H1 (cell line): ENCODE results near the gene CYREN. TPM values are rescaled to one million over a fixed set of nuclear protein-coding genes. Genes with fewer than 3 reads are reported as not detected.

Experiments
- CTCF ChIA-PET: fragments of 300-600 bp; sonication (Branson Sonifier 250); formaldehyde crosslinking; loops from one replicate; lab custom pipeline; 2021; ENCODE audit not compliant: partially characterized antibody; lab: Charles Lee
- POLR2A ChIA-PET: fragments of 300-600 bp; sonication (Branson Sonifier 250); formaldehyde crosslinking; loops from one replicate; lab custom pipeline; 2021; ENCODE audit warnings: inconsistent platforms; ENCODE audit not compliant: partially characterized antibody; lab: Charles Lee
- DNase-seq, 2 experiments: peaks; one replicate each; pipeline versions ENCODE4 v3.0.0 to v3.0.0-alpha.2; 2010 to 2022; ENCODE audit warnings: low spot score in 2 of 2, low read depth in 1 of 2, mixed read lengths in 1 of 2
- FAIRE-seq: peaks from 2 replicates; lab custom pipeline; 2011; peaks lifted over from hg19 to GRCh38; lab: Jason Lieb, UNC
- H2AFZ ChIP-seq: 2 replicates; pipeline ENCODE4 v1.8.1; 2012; ENCODE audit warnings: low read length, inconsistent platforms
- H2AK5ac ChIP-seq: 2 replicates; pipeline ENCODE4 v1.6.1; 2013; ENCODE audit warnings: low read depth, low read length
- H2BK120ac ChIP-seq: replicated peaks from 2 replicates; pipeline ENCODE3; 2013; ENCODE audit warnings: low read depth, low read length, inconsistent platforms
- H2BK12ac ChIP-seq: 2 replicates; pipeline ENCODE4 v1.6.1; 2013; ENCODE audit warnings: low read depth, low read length
- H2BK15ac ChIP-seq: 2 replicates; pipeline ENCODE4 v1.6.1; 2013; ENCODE audit warnings: low read length
- H2BK20ac ChIP-seq: 2 replicates; pipeline ENCODE4 v1.6.1; 2013; ENCODE audit warnings: low read length
- H2BK5ac ChIP-seq: 2 replicates; pipeline ENCODE4 v1.6.1; 2013; ENCODE audit warnings: low read depth, low read length
- H3K14ac ChIP-seq: 2 replicates; pipeline ENCODE4 v1.6.1; 2013; ENCODE audit warnings: inconsistent platforms; ENCODE audit not compliant: insufficient read length
- H3K18ac ChIP-seq: 2 replicates; pipeline ENCODE4 v1.6.1; 2013; ENCODE audit warnings: low read length; ENCODE audit errors: extremely low read depth
- H3K23ac ChIP-seq: 2 replicates; pipeline ENCODE4 v1.6.1; 2013; ENCODE audit warnings: inconsistent platforms; ENCODE audit not compliant: insufficient read length
- H3K23me2 ChIP-seq: 2 replicates; pipeline ENCODE4 v1.6.1; 2013; ENCODE audit warnings: low read depth, low read length
- H3K27ac ChIP-seq: 2 replicates; pipeline ENCODE4 v1.6.1; 2011; ENCODE audit warnings: low read depth, low read length, inconsistent platforms
- H3K27me3 ChIP-seq, 4 experiments: replicated peaks in 1 of 4; 1 replicate in 1 of 4; 2 replicates in 3 of 4; pipeline versions ENCODE4 v1.6.1 to v1.8.1; 2011 to 2013; ENCODE audit warnings: low read length in 3 of 4, mild to moderate bottlenecking in 3 of 4, inconsistent platforms in 2 of 4, mixed read lengths in 2 of 4, moderate library complexity in 1 of 4; ENCODE audit not compliant: control insufficient read depth in 3 of 4, insufficient read depth in 3 of 4; ENCODE audit errors: extremely low read depth in 1 of 4
- H3K36me3 ChIP-seq, 4 experiments: 2 replicates each; pipeline versions ENCODE4 v1.6.1 to v1.8.1; 2011 to 2013; ENCODE audit warnings: mild to moderate bottlenecking in 4 of 4, low read length in 3 of 4, moderate library complexity in 2 of 4, control low read depth in 1 of 4, inconsistent platforms in 1 of 4; ENCODE audit not compliant: insufficient read depth in 4 of 4, control insufficient read depth in 2 of 4
- H3K4ac ChIP-seq: replicated peaks from 2 replicates; pipeline ENCODE3; 2013; ENCODE audit warnings: low read length, low read depth, mixed read lengths, inconsistent platforms; ENCODE audit not compliant: insufficient read length
- H3K4me1 ChIP-seq, 4 experiments: replicated peaks in 1 of 4; 1 replicate in 1 of 4; 2 replicates in 3 of 4; pipeline versions ENCODE4 v1.6.1 to v1.8.1; 2011 to 2013; ENCODE audit warnings: low read length in 3 of 4, inconsistent platforms in 2 of 4, mixed read lengths in 1 of 4; ENCODE audit not compliant: insufficient read depth in 4 of 4, control insufficient read depth in 3 of 4
- H3K4me2 ChIP-seq, 2 experiments: 2 replicates each; pipeline versions ENCODE4 v1.6.1 to v1.8.1; 2011 to 2013; ENCODE audit warnings: low read depth in 2 of 2, low read length in 2 of 2, control low read depth in 1 of 2, inconsistent platforms in 1 of 2, mild to moderate bottlenecking in 1 of 2; ENCODE audit not compliant: insufficient read depth in 1 of 2
- H3K4me3 ChIP-seq, 4 experiments: fragments of 200-600, 300-600 bp in 1 of 4; sonication (generic), shearing (Covaris generic), sonication (Bioruptor Twin) in 1 of 4; 2 replicates each; pipeline versions ENCODE4 v1.5.1 to v1.8.1; 2011 to 2016; ENCODE audit warnings: low read length in 4 of 4, low read depth in 3 of 4, control low read depth in 2 of 4, inconsistent platforms in 2 of 4, mild to moderate bottlenecking in 2 of 4, mixed read lengths in 1 of 4, moderate library complexity in 1 of 4; ENCODE audit not compliant: insufficient read depth in 2 of 4; ENCODE audit errors: extremely low read depth in 1 of 4
- H3K56ac ChIP-seq: replicated peaks from 2 replicates; pipeline ENCODE3; 2013; ENCODE audit warnings: low read depth, mild to moderate bottlenecking, mixed read lengths, low read length, inconsistent platforms; ENCODE audit not compliant: insufficient read length
- H3K79me1 ChIP-seq: 2 replicates; pipeline ENCODE4 v1.6.1; 2013; ENCODE audit warnings: low read depth, low read length, control low read depth
- H3K79me2 ChIP-seq, 2 experiments: 2 replicates each; pipeline versions ENCODE4 v1.6.1 to v1.8.1; 2012 to 2013; ENCODE audit warnings: low read length in 2 of 2, mild to moderate bottlenecking in 2 of 2, inconsistent platforms in 1 of 2; ENCODE audit not compliant: insufficient read depth in 2 of 2, control insufficient read depth in 1 of 2
- H3K9ac ChIP-seq, 4 experiments: replicated peaks in 1 of 4; 1 replicate in 1 of 4; 2 replicates in 3 of 4; pipeline versions ENCODE4 v1.6.1 to v1.8.1; 2011 to 2013; ENCODE audit warnings: low read depth in 3 of 4, low read length in 3 of 4, control low read depth in 2 of 4, mild to moderate bottlenecking in 2 of 4, moderate library complexity in 2 of 4, inconsistent platforms in 1 of 4; ENCODE audit errors: extremely low read depth in 1 of 4
- H3K9me3 ChIP-seq, 2 experiments: 2 replicates each; pipeline versions ENCODE4 v1.6.1 to v1.8.1; 2012 to 2013; ENCODE audit warnings: mild to moderate bottlenecking in 2 of 2, moderate library complexity in 2 of 2, control low read depth in 1 of 2, inconsistent platforms in 1 of 2, low read depth in 1 of 2, low read length in 1 of 2, mixed read lengths in 1 of 2; ENCODE audit not compliant: insufficient read depth in 2 of 2
- H4K20me1 ChIP-seq, 2 experiments: replicated peaks in 1 of 2; 2 replicates each; pipeline versions ENCODE3 to v1.8.1; 2011 to 2013; ENCODE audit warnings: inconsistent platforms in 2 of 2, low read length in 2 of 2, mild to moderate bottlenecking in 1 of 2; ENCODE audit not compliant: insufficient read depth in 2 of 2, control insufficient read depth in 1 of 2
- H4K5ac ChIP-seq: 2 replicates; pipeline ENCODE4 v1.6.1; 2013; ENCODE audit warnings: low read length, low read depth, mixed read lengths, inconsistent platforms; ENCODE audit not compliant: insufficient read length
- H4K8ac ChIP-seq: 2 replicates; pipeline ENCODE4 v1.8.0; 2013; ENCODE audit warnings: mild to moderate bottlenecking, moderate library complexity, low read length, inconsistent platforms; ENCODE audit not compliant: insufficient read depth; ENCODE audit errors: extremely low read depth
- H4K91ac ChIP-seq: replicated peaks from 2 replicates; pipeline ENCODE3; 2013; ENCODE audit warnings: low read length, mixed read lengths, inconsistent platforms; ENCODE audit not compliant: insufficient read length
- CHD2 ChIP-seq: IDR thresholded peaks from 2 replicates; pipeline ENCODE4 v1.6.1; 2012; ENCODE audit warnings: low read length, improper control_type of control experiment
- FOSL1 ChIP-seq: IDR thresholded peaks from 2 replicates; pipeline ENCODE4 v1.6.1; 2011; ENCODE audit warnings: mild to moderate bottlenecking, low read depth, low read length, moderate library complexity; ENCODE audit not compliant: insufficient read depth
- JUN ChIP-seq: IDR thresholded peaks from 2 replicates; pipeline ENCODE4 v1.6.1; 2011; ENCODE audit warnings: low read depth, mild to moderate bottlenecking, improper control_type of control experiment, low read length
- MAFK ChIP-seq: IDR thresholded peaks from 2 replicates; pipeline ENCODE4 v1.6.1; 2012; ENCODE audit warnings: low read depth, mild to moderate bottlenecking, improper control_type of control experiment, low read length
- POLR2AphosphoS5 ChIP-seq: IDR thresholded peaks from 2 replicates; pipeline ENCODE4 v1.6.1; 2011; ENCODE audit warnings: low read depth, low read length
- SIN3A ChIP-seq, 2 experiments: IDR thresholded peaks in 1 of 2; conservative IDR thresholded peaks in 1 of 2; 2 replicates each; pipeline ENCODE4 v1.6.1; 2011 to 2012; ENCODE audit warnings: low read length in 2 of 2, improper control_type of control experiment in 1 of 2, low read depth in 1 of 2, mild to moderate bottlenecking in 1 of 2
- TAF7 ChIP-seq: optimal IDR thresholded peaks from 2 replicates; pipeline ENCODE3; 2011; ENCODE audit warnings: low read depth, mild to moderate bottlenecking, inconsistent platforms, low read length, moderate library complexity, borderline replicate concordance
- TBP ChIP-seq: IDR thresholded peaks from 2 replicates; pipeline ENCODE4 v1.6.1; 2011; ENCODE audit warnings: low read depth, low read length, improper control_type of control experiment
- TCF12 ChIP-seq: IDR thresholded peaks from 2 replicates; pipeline ENCODE4 v1.6.1; 2011; ENCODE audit warnings: low read depth, mild to moderate bottlenecking, low read length
- YY1 ChIP-seq: IDR thresholded peaks from 2 replicates; pipeline ENCODE4 v1.6.1; 2011; ENCODE audit warnings: low read depth, mild to moderate bottlenecking, low read length
- WGBS, 2 experiments: shearing (Covaris generic) in 1 of 2; methylation state at CpG; one replicate each; pipeline versions ENCODE4 v1.1.6 to v1.1.7; 2013 to 2015; ENCODE audit warnings: low lambda C conversion rate in 2 of 2, mixed read lengths in 2 of 2, inconsistent platforms in 1 of 2, low coverage in 1 of 2, missing lambda C conversion rate in 1 of 2; ENCODE audit not compliant: insufficient replicate concordance in 2 of 2, insufficient coverage in 1 of 2, insufficient read length in 1 of 2; ENCODE audit errors: extremely low coverage in 1 of 2, missing lambda C conversion rate in 1 of 2; 5-methylcytosine and 5-hydroxymethylcytosine counted together
- polyA plus RNA-seq, 7 experiments: library from polyadenylated mRNA; depleted of rRNA in 3 of 7; stranded (reverse) in 5 of 7; unstranded in 2 of 7; fragments of >200 nt in 5 of 7; fragments of 200-250 nt in 2 of 7; gene quantifications; 1 replicate in 5 of 7; 2 replicates in 1 of 7; 4 replicates in 1 of 7; pipeline versions ENCODE4 v1.2.1 to v1.2.3, GENCODE V29; 2011 to 2013; ENCODE audit warnings: missing spikeins in 2 of 7, mixed read lengths in 2 of 7
- total RNA-seq: library from RNA; stranded (reverse); fragmentation: NEBNext Ultra II Directional; extraction: Animal tissue kit (Norgen Biotek cat#: 25700); gene quantifications from 2 replicates; pipeline ENCODE4 v1.2.1, GENCODE V29; 2021
- TF ChIP-seq, protein P1 (sequence below): IDR thresholded peaks from 2 replicates; pipeline ENCODE4 v1.6.1; 2012; ENCODE audit warnings: inconsistent platforms

Gene CYREN
- total and polyA plus RNA-seq, 2 of the 8 experiments (the other 6 are each of a cell fraction or from before 2014, with no cell fraction given) = 25.1 to 46.2 TPM

DNA sequence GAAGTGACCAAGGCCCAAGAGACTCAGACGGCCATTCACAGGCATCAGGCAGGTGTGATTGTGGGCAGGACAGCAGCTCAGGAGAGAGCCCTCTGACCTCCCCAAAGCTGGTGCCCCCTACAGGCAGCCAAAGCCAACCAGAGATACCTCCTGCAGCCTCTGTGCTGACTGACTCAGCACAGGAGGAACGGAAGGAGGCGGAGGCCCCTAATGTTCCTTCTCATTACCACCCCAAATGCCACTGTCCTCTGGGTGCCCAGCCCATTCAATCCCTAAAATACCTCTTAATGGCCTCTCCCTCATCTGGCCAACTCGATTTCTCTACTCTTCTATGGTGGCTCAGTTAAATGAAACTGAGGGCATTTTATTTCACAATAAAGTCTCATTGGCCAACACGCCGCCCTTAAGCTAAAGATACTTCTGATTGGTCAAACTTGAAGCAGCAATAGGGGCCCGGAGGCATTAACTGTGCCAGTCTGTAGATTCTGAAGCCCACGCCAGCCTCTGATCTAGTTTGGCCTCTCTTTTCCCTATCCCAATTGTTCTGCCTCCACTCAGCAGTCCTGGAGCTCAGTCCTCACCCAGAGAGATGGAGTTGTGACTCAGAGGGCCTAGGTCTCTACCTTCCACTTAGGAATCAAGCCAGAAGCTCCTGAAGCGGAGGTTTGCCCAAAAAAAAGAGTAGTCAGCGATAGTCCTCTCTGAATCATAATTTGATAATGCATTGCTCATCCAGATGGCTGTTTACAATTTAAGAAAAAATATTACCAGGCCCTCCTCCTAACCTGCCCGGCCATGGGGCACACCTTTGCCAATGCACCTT is 1.2 kb downstream of the CYREN start:
- H3K27me3 ChIP-seq = no peaks in the 10 kb centered on the region
- peak overlapping the region; percentile 2 for H3K4ac ChIP-seq
- ChIA-PET CTCF (interaction anchor here (0.7 to 2.5 kb wide), 15 partner anchors 8 to 535 kb away, joined by 3 to 12 read pairs (median 4); partner anchors contain the start of gene AGBL3), POLR2A (interaction anchor here (1.6 to 4.7 kb wide), 4 partner anchors 10 to 183 kb away, joined by 4 to 32 read pairs (median 10); partner anchors contain the start of gene AGBL3)
- no peak overlapping the region; the same call in 1 of the 2 replicates for H3K18ac ChIP-seq
- no peak overlapping the region for H2AFZ ChIP-seq
- no peak overlapping the region for H3K23ac ChIP-seq
- FAIRE-seq (no peak), DNase-seq (peak; percentile 50 to 70)
- H4K5ac ChIP-seq = no peak overlapping the region
- no peak overlapping the region for H2AK5ac ChIP-seq
- H3K23me2 ChIP-seq = no peaks in the 10 kb centered on the region; the same call in 1 of the 2 replicates
- no peak overlapping the region for H3K14ac ChIP-seq
- peak overlapping the region; percentile 60 to 81 (median 72) for H3K4me3 ChIP-seq
- peak overlapping the region; percentile 80 to 85 for H3K4me2 ChIP-seq
- H4K8ac ChIP-seq = no peak overlapping the region
- no peaks in the 10 kb centered on the region; a peak in 1 of 4 replicates for H3K9me3 ChIP-seq
- H4K20me1 ChIP-seq = peaks cover 0 to 4% of the 10 kb centered on the region in 2 experiments
- H2BK15ac ChIP-seq = no peak overlapping the region
- H4K91ac ChIP-seq = no peak overlapping the region
- peak overlapping the region in 3 of 4 experiments; percentile 59 to 82 (median 77); a peak in 4 of 7 replicates for H3K9ac ChIP-seq
- WGBS, 2 experiments = 73% methylated on average over 11 of the region's 11 CpGs; no CpG with 5 or more reads in 1 of the 2 experiments
- H2BK12ac ChIP-seq = no peak overlapping the region
- H3K4me1 ChIP-seq = peaks cover 1 to 16% (median 3%) of the 10 kb centered on the region in 4 experiments; a peak in 4 of 7 replicates
- no peak overlapping the region for H2BK120ac ChIP-seq
- H3K79me1 ChIP-seq = no peaks in the 10 kb centered on the region; the same call in 1 of the 2 replicates
- peak overlapping the region; percentile 43 for H3K56ac ChIP-seq
- peak overlapping the region; percentile 93 for H2BK5ac ChIP-seq
- H3K36me3 ChIP-seq = peaks cover 16 to 41% (median 35%) of the 10 kb centered on the region in 4 experiments
- H3K79me2 ChIP-seq = peaks cover 0 to 20% of the 10 kb centered on the region in 2 experiments; a peak in 2 of 4 replicates
- H3K27ac ChIP-seq = peak overlapping the region; percentile 89
- no peak overlapping the region for H2BK20ac ChIP-seq
- TF ChIP-seq, protein P1, sequence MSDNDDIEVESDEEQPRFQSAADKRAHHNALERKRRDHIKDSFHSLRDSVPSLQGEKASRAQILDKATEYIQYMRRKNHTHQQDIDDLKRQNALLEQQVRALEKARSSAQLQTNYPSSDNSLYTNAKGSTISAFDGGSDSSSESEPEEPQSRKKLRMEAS = 0 out of 2 replicates have a peak, but pooled peaks have one; percentile 32
- no peak for TF ChIP-seq CHD2
- TF ChIP-seq JUN = no peak
- TF ChIP-seq TBP = 0 out of 2 replicates have a peak, but pooled peaks have one; percentile 16
- TF ChIP-seq TAF7 = no peak
- no peak for TF ChIP-seq MAFK
- peak; percentile 59 for TF ChIP-seq POLR2AphosphoS5
- TF ChIP-seq TCF12 = 0 out of 2 replicates have a peak, but pooled peaks have one; percentile 24
- TF ChIP-seq SIN3A (conservative IDR thresholded peaks at IDR 0.05 in 1 of 2, IDR thresholded peaks at IDR 0.05 in 1 of 2; ENCODE audit: low read depth in 1 of 2, low read length in 2 of 2) = 0 out of 4 replicates have a peak, but pooled peaks of 1 of the 2 experiments have one; percentile 57
- no peak for TF ChIP-seq FOSL1
- no peak for TF ChIP-seq YY1
